Measurements from ENCODE around the gene MZT2A.
"Not testable (repeated sequence)": the region's sequence is repeated elsewhere in the genome, so short reads cannot be mapped to it uniquely, and the experiment has no call there.

- not testable (repeated sequence) for TF ChIP-seq CTCF (conservative IDR thresholded peaks at IDR 0.05; ENCODE audit: low read length); EZH2phosphoT487 (IDR thresholded peaks at IDR 0.05; ENCODE audit: borderline replicate concordance)
These were observed 744 bp downstream of the MZT2A start for GRCh38 chr2:131491469-131491836.

Data from Loucy (cell line).